HEK293T (cell line): Measurements from ENCODE around the gene TPSB2.

Source experiments
- CTCF ChIA-PET: fragments of 350-600 bp; formaldehyde crosslinking; extraction: SDS; loops from one replicate; lab custom pipeline; 2021; ENCODE audit warnings: antibody characterized with exemption, inconsistent platforms; lab: Yijun Ruan, JAX
- POLR2A ChIA-PET: fragments of 350-600 bp; formaldehyde crosslinking; extraction: SDS; loops from one replicate; lab custom pipeline; 2020; ENCODE audit warnings: antibody characterized with exemption, inconsistent platforms; lab: Yijun Ruan, JAX
- DNase-seq: peaks from one replicate; pipeline ENCODE4 v3.0.0; 2012; ENCODE audit warnings: mixed read lengths; ENCODE audit errors: extremely low spot score
- ARNT ChIP-seq: fragments of 450-650 bp; IDR thresholded peaks from 2 replicates; pipeline ENCODE4 v1.6.1; 2017; ENCODE audit warnings: mild to moderate bottlenecking
- BHLHE40 ChIP-seq: fragments of 450-650 bp; IDR thresholded peaks from 2 replicates; pipeline ENCODE4 v1.6.1; 2016; ENCODE audit warnings: mild to moderate bottlenecking, moderate library complexity, borderline replicate concordance
- CTBP1 ChIP-seq: fragments of 450-650 bp; IDR thresholded peaks from 2 replicates; pipeline ENCODE4 v1.6.1; 2016; ENCODE audit warnings: borderline replicate concordance
- ELF4 ChIP-seq: fragments of 450-650 bp; IDR thresholded peaks from 2 replicates; pipeline ENCODE4 v1.6.1; 2017; ENCODE audit warnings: antibody characterized with exemption
- FOXA1 ChIP-seq: fragments of 450-650 bp; IDR thresholded peaks from 2 replicates; pipeline ENCODE4 v1.6.1; 2016; ENCODE audit warnings: mild to moderate bottlenecking
- FOXK2 ChIP-seq: fragments of 450-650 bp; IDR thresholded peaks from 2 replicates; pipeline ENCODE4 v1.6.1; 2016; ENCODE audit warnings: mild to moderate bottlenecking
- FOXM1 ChIP-seq: fragments of 450-650 bp; IDR thresholded peaks from 2 replicates; pipeline ENCODE4 v1.6.1; 2017; ENCODE audit warnings: mild to moderate bottlenecking, borderline replicate concordance
- HDGF ChIP-seq: fragments of 450-650 bp; IDR thresholded peaks from 2 replicates; pipeline ENCODE4 v1.6.1; 2017; ENCODE audit warnings: antibody characterized with exemption, borderline replicate concordance
- L3MBTL2 ChIP-seq: fragments of 450-650 bp; conservative IDR thresholded peaks from 2 replicates; pipeline ENCODE4 v1.6.1; 2016; ENCODE audit warnings: mild to moderate bottlenecking
- LEF1 ChIP-seq: fragments of 450-650 bp; IDR thresholded peaks from 2 replicates; pipeline ENCODE4 v1.6.1; 2017; ENCODE audit warnings: mild to moderate bottlenecking, borderline replicate concordance
- NFRKB ChIP-seq: fragments of 450-650 bp; IDR thresholded peaks from 2 replicates; pipeline ENCODE4 v1.6.1; 2016; ENCODE audit warnings: mild to moderate bottlenecking, moderate library complexity
- SP1 ChIP-seq: fragments of 450-650 bp; IDR thresholded peaks from 2 replicates; pipeline ENCODE4 v1.6.1; 2017
- SUZ12 ChIP-seq: fragments of 450-650 bp; IDR thresholded peaks from 2 replicates; pipeline ENCODE4 v1.6.1; 2016; ENCODE audit warnings: mild to moderate bottlenecking
- TARDBP ChIP-seq: fragments of 450-650 bp; IDR thresholded peaks from 2 replicates; pipeline ENCODE4 v1.6.1; 2016
- ZNF384 ChIP-seq: fragments of 450-650 bp; IDR thresholded peaks from 2 replicates; pipeline ENCODE4 v1.6.1; 2016
- TF ChIP-seq, protein P1 (sequence below): fragments of 450-650 bp; IDR thresholded peaks from 2 replicates; pipeline ENCODE4 v1.6.1; 2016

TPSB2 gene

DNA sequence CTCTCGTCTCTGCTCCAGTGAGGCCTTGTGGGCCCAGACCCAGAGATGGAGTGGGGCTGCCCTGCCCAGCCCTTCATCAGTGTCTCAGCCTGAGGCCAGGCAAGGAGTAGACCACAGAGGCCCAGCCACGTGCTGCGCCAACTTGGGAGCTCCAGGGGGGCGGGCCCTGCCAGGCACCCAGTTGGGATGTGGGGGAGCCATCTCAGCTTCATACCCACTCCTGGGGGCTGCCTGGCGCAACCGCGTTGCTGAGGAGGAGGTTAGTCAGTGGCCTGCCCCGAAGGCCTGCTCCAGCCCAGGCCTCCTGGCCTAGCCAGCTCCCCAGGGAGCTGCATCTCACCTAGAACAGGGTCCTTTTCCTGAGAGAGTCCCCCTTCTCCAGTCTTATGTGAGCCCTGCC is 16.8 kb downstream of the TPSB2 start:
- POLR2A ChIA-PET, result no interaction called here

GRCh38 chr16:1212616-1213194 is 17.3 kb downstream of the TPSB2 start:
- POLR2A ChIA-PET, result no interaction called here
- TF ChIP-seq CTBP1 (no peak), L3MBTL2 (no peak), FOXM1 (no peak), BHLHE40 (no peak), SUZ12 (no peak), NFRKB (no peak), ZNF384 (no peak), FOXK2 (no peak), FOXA1 (no peak), LEF1 (no peak), ELF4 (no peak)
- TF ChIP-seq, protein P1, sequence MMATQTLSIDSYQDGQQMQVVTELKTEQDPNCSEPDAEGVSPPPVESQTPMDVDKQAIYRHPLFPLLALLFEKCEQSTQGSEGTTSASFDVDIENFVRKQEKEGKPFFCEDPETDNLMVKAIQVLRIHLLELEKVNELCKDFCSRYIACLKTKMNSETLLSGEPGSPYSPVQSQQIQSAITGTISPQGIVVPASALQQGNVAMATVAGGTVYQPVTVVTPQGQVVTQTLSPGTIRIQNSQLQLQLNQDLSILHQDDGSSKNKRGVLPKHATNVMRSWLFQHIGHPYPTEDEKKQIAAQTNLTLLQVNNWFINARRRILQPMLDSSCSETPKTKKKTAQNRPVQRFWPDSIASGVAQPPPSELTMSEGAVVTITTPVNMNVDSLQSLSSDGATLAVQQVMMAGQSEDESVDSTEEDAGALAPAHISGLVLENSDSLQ, result no peak
- CTCF ChIA-PET, result no interaction called here
- DNase-seq, result no peak

More for the DNA sequence above, 16.8 kb downstream of the TPSB2 start:
- TF ChIP-seq LEF1, result no peak
- CTCF ChIA-PET, result no interaction called here
- no peak for DNase-seq

- POLR2A ChIA-PET, result no interaction called here
- DNase-seq, result no peak
- CTCF ChIA-PET, result interaction anchor here (0.6 kb wide), 1 partner anchor 17 kb away, joined by 4 read pairs; no protein-coding TSS in a partner anchor
- TF ChIP-seq CTBP1, result no peak
- TF ChIP-seq, protein P1, result no peak
- no peak for TF ChIP-seq SUZ12
- TF ChIP-seq TARDBP, result no peak
- no peak for TF ChIP-seq FOXA1
- TF ChIP-seq FOXM1, result no peak
- TF ChIP-seq FOXK2, result no peak
- TF ChIP-seq LEF1, result no peak
- TF ChIP-seq ARNT, result no peak
- TF ChIP-seq L3MBTL2, result no peak
- TF ChIP-seq BHLHE40, result no peak
- TF ChIP-seq HDGF, result no peak
- TF ChIP-seq ELF4, result no peak
- TF ChIP-seq SP1, result no peak
- no peak for TF ChIP-seq NFRKB
Measured at GRCh38 chr16:1211451-1212268, 18.3 kb downstream of the TPSB2 start.

DNA sequence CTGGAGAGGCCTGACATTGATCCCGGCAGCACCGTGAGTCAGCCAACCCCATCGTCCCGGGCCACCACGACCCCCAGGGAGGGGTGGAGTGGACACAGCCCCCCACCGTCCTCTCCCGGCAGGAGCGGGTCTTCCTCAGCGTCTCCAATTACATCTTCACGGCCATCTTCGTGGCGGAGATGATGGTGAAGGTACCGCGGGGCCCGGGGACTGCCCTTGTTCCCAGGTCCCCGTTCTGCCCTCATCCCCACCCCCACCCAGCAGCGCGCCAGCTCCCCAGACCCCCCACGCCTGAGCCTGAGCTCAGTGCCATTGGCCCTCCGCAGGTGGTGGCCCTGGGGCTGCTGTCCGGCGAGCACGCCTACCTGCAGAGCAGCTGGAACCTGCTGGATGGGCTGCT is 19.5 kb downstream of the TPSB2 start:
- TF ChIP-seq FOXA1 (no peak), HDGF (no peak), BHLHE40 (no peak), ARNT (no peak), TARDBP (no peak), FOXM1 (no peak), LEF1 (no peak), ELF4 (no peak), FOXK2 (no peak), SUZ12 (no peak), L3MBTL2 (no peak), SP1 (no peak), NFRKB (no peak), CTBP1 (no peak), ZNF384 (no peak)
- TF ChIP-seq, protein P1, result no peak
- CTCF ChIA-PET, result no interaction called here

GRCh38 chr16:1209081-1209480 is 20.9 kb downstream of the TPSB2 start:
- no peak for DNase-seq
- TF ChIP-seq HDGF, result no peak
- TF ChIP-seq ARNT, result no peak
- TF ChIP-seq LEF1, result no peak
- no peak for TF ChIP-seq L3MBTL2
- TF ChIP-seq, protein P1, result no peak
- TF ChIP-seq ELF4, result no peak
- TF ChIP-seq BHLHE40, result no peak
- TF ChIP-seq SUZ12, result no peak
- TF ChIP-seq FOXA1, result no peak
- no peak for TF ChIP-seq NFRKB
- no peak for TF ChIP-seq FOXM1
- TF ChIP-seq TARDBP, result no peak
- TF ChIP-seq CTBP1, result no peak
- no peak for TF ChIP-seq SP1
- TF ChIP-seq ZNF384, result no peak
- TF ChIP-seq FOXK2, result no peak
- CTCF ChIA-PET, result no interaction called here
- POLR2A ChIA-PET, result no interaction called here

More for the DNA sequence above, 19.5 kb downstream of the TPSB2 start:
- DNase-seq, result no peak
- POLR2A ChIA-PET, result no interaction called here
